COLO829 (cell line): Measurements from ENCODE around the gene NHSL2.
"Not testable (repeated sequence)": the region's sequence is repeated elsewhere in the genome, so short reads cannot be mapped to it uniquely, and the experiment has no call there.

ENCODE experiments used
- DNase-seq: peaks from one replicate; pipeline ENCODE4 v3.0.0; 2012; ENCODE audit warnings: low spot score

Gene NHSL2

DNA sequence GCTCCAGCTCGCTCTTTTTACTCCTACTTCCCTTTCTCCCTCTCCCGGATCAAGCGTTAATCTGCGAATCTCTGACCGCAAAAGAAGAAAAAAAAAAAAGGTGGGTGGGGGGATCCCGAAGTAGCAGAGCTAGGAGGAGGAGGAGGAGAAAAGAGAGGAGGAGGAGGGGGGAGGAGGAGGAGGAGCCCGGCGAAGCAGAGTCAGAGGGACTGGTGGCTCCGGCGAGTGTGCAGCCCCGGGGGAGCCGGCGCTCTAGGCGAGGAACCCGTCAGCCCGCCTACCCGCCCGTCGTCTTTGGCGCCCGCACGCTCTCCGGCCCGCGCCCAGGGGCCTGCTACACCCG is at the start of gene NHSL2:
Gene NHSL2, plus strand, starts transcription at position 203 of the 343 bp plus-strand sequence.
- no peak for DNase-seq

DNA sequence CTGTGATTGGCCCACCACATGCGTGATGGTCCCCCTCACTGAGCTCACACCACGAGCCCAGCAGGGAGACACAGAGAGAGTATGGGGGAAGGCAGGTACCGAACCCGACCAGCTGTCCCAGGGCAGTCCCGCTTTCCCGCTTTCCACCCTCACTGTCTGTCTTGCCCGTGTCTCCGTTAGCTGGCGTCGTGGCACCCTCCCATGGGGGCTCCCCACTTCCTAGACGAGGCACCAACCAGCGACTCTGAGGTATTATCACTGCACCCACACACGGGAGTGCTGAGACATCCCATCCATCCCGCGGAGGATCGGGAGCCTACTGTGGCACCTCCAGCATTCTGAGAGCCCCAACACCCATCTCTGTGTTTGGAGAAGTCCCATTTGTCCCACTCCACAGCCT is 43.0 kb upstream of the NHSL2 start:
- no peak for DNase-seq

DNA sequence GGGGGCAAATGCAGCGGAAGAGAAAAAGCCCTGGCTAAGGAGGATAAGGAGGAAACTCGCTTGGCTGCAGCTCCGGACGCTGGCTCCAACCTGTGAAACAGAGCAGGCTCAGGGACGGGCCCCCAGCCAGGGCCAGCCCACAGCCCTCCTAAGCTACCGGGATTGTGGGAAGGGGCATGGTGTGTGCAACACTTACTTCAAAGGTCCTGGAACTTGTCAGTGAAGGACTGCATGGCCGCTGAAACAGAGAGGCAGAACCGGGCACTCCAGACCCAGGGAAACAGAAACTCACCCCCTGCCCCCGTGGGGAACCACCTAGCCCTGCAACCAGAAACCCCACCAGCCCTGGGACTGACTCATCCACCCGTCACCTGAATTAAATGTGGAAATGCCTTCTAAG is 41.1 kb upstream of the NHSL2 start:
- not testable (repeated sequence) for DNase-seq

DNA sequence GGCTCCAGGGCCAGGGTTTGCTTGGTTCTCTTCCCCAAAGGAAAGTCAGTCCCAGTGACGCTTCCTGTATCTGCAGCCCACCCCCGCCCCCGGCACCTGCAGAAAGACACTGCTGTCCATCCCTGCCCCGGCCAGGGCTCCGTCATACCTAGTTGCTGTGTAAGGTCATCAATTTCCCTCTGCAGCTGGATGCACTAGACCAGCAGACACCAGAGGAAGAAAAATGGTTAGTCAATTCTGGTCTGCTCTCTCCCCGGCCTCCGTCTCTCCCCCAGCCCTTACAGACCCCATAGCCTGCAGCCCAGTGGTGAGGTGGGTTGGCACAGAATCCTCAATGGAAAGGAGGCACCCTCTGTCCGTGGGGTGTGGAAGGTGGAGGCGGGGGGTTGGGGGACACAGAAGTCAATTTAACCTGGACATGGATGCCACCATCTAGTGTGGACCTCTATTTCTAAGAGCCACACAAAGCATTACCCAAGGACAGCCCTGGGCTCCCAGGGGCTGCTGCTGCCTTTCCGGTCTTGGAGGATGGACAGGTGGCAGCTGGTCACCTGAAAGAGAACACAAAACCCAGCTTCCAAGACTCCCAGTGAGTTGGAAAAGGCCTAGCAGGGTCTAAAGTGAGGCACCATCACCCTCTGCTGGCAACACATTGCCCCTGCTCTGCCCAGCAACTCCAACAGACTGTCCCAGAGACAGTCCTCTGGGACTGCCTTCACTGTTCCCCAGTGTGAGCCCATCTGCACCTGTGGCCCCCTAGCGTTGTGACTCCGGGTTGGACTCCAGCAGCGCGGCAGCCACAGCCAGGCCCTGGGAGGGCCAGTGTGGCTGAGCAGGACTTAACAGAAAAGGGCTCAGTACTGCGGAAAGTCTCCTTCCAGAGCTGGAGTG is 40.2 kb upstream of the NHSL2 start:
- no peak for DNase-seq

DNA sequence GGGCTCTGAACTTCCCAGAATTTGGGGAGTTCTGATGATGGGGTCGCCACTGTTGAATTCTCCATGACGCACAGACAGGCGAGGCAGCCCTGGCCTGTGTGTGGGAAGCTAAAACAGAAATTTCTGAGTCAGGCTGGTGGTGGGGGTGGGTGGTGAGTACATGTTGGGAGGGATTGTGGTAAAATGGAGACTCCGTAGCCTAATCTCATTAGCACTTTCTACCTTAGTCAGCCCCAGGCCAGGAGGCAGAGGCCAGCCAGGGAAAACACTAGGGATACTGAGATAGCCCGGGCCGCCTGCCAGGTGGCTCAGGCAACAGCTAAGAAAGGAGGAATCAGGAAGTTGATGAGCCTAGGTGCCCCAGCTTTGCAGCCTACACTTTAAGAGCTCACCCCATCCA is 39.3 kb upstream of the NHSL2 start:
- no peak for DNase-seq

DNA sequence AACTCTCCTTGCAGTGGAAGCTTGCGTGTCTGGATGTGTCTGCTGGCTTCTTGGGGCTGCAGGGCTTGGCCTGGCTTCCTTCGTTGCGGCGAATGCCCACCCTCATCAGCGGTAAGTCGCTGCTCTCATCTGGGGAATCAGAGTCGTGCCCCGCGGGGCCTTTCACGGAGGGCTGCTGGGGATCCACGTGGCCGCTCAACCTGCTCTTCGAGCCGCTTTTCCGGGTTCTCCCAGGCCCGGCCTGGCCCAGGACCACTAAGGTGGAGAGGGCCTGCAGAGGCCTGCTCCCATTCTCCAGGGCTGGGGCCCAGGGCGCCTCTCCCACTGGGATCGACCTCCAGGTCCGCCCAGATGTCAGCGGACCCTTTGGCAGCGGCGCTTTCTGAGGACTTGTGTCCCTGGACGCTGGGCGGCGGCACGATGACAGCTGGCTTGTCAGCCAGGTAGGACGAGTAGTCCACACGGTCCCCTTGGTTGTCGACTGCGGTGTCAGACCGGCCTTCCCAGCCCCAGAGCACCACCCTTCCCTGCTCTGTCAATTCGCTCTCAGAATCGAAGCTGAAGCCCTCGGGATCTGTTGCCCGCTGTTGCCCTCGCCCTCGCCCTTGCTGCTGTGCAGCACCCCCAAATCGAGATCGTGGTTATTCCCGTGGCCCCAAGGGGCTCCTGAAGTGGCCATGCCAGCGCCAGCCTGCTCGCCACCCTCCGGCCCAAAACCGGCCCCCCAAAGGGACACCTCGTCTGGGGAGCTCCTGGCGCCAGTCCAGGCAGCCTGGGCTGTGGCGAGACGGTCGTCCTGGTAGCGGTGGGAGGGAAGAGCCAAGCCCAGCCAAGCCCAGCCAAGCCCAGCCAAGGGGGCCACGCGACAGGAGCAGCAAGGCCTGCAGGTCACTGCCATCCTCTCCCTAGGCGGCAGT is 37.8 kb upstream of the NHSL2 start:
- no peak for DNase-seq

DNA sequence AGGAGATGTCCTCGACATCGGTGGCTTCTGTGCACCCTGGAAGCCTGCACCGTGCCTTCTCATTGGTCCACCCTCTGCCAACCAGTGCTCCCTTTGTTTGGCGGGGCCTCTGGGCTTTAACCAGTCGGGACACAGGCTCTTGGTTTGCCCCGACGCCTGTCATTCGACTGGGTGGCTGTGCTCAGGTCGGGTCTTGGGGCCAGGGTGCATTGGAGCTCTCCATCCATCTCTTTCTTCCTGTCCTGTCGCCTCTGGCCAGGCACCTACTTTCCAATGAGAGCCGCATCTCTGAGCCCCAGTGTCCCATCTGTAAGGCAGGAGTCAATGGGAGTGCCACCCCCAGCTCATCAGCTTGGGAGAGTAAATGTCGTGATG is 37.2 kb upstream of the NHSL2 start:
- no peak for DNase-seq

DNA sequence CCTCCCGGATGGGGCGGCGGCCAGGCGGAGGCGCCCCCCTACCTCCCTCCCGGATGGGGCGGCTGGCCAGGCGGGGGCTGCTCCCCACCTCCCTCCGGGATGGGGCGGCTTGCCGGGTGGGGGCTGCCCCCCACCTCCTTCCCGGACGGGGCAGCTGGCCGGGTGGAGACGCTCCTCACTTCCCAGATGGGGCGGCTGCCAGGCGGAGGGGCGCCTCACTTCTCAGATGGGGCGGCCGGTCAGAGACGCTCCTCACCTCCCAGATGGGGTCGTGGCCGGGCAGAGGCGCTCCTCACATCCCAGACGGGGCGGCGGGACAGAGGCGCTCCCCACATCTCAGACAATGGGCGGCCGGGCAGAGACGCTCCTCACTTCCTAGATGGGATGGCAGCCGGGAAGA is 33.8 kb upstream of the NHSL2 start:
- DNase-seq, result not testable (repeated sequence)

DNA sequence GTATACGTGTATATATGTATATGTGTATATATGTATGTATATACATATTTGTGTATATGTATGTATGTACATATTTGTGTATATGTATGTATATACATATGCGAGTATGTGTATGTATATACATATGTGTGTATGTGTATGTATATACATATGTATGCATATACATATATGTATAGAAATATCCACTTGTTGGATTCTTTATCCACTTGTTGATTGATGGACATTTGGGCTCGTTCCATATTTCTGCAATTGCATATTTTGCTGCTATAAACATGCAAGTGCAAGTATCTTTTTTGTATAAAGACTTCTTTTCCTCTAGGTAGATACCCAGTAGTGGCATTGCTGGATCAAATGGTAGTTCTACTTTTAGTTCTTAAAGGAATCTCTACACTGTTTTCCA is 25.5 kb upstream of the NHSL2 start:
- DNase-seq, result no peak

DNA sequence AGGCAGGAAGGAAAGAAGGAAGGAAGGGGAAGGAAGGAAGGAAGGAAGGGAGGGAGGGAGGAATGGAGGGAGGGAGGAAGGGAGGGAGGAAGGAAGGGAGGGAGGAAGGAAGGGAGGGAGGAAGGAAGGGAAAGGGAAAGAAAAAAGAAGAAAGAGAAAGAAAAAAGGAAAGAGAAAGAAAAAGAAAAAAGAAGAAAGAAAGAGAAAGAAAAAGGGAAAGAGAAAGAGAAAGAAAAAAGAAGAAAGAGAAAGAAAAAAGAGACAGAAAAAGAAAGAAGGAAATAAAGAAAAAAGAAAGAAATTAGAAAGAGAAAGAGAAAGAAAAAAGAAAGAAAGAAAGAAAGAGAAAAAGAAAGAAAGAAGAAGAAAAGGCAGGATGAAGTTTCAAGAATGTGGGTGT is 15.0 kb upstream of the NHSL2 start:
- no peak for DNase-seq

DNA sequence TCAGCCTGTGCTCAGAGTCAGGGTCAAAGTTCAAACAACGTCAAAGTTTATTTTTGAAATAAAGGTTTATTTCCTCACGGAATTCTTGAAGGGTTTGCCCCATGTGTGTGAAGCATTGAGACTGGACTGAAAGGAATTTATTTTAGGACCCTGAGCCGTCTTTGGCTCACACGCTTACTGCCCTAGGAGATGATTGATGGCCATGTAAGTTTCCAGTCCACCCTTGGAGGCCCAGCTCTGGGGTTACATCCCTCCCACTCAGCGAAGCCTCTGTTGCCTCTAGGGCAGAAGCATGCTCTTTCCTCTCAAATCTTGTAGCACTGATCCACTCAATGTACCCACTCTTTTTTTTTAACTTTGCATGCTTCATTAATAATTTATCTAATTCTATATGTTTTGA is 4.5 kb upstream of the NHSL2 start:
- DNase-seq, result no peak

DNA sequence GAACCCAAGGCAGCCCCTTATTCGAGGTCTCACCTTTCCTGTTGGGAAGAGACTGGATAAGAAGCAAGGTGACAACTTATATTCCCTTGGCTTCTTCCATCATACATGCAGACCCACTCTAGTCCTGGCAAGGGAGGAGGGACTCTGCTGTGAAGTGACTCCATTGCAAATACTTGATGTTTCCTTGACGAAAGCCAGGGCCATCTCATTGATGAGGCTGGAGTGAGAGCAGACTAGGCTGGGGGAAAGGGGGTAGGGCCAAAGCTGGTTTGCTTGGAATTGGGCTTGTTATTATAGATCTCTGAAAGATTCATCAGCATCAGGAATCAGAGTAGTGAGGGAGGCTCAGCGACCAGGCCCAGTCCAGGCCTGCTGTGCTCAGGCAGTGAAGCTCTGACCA is 2.3 kb upstream of the NHSL2 start:
- DNase-seq, result no peak

DNA sequence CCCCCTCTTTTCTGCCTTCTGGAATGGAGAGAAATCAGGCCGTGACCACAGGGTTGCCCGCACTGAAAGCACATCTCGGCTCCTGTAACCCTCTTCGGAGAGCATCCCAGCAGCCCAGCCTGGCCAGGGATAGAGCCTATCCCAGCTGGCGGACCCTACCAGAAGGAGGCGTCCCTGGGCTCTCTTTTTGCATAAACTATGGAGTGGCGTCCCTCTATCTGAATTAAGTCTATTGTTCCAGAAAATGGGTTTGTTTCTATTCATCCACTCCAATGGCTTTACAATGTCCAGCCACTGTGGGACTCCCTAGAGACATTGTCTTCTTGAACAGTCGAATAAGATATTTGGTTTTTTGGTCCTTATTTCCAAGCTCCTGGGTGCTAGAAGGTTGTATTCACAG is 689 bp upstream of the NHSL2 start:
- DNase-seq, result no peak

DNA sequence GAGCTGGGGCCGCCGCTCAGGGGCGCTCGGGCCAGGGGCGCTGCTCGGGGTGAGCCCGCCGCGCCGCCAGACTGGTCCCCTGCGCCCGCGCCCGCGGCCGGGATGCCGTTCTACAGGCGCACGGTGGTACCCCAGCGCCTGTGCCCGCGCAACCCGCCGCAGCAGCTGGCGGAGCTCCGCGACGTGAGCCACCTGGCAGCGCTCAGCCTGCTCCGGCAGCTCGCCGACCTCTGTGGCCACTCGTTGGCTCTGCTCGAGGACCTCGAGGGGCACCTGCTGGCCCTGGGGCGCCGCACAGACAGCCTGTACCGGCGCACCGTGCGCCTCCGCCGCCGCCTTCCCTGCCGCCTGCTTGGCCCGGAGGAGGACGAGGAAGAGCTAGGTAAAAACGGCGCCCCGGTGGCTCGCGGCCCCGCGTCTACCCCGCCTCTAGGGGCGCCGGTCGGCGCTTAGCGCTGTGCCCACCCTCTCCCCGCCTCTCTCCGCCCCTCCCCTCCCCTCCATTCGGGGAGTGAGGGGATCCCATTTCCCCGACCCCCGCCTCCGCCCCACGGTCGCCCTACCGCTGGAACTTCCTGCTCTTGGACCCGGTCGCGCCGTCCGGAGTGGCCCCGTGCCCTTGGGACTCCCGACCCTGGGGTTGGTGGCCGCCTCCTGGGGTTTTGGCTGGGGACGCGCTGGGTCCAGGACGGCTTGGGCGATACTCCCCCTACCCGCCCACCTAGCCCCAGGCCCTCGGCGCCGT is 513 bp downstream of the NHSL2 start:
- DNase-seq, result no peak

DNA sequence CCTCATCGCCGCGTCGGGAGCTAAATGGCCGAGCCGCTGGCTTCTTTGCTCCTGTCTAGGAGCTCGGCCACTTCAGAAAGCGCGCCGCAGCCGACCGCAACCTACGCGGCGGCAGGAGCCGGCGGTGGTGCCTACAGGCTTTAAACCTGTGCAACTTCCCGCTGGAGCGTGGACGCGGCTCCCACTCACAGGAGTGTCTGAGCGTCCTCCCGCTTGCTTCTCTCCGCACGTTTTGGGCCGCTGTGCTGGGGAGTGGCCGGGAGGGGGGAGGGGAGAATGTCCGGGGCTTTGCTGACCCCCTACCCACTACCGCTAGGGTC is 1.0 kb downstream of the NHSL2 start:
- no peak for DNase-seq

DNA sequence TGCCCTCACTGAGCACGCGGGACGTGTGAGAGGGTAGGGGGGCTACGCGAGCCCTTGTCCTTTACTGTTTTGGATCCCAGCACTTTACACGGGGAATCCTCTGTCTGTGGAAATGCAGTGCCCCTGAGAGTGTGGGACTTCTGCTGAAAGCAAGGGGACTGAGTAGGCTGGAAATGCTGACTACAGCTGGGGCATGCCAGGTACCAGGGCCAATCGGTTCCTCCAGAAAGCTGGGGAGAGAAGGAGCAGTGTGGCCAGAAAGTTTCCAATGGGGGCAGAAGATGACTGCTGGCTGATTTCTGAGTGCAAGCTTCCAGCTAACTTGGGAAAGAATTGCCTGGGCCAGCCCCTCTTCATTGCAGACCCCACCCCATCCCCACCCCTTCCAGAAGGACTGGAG is 1.5 kb downstream of the NHSL2 start:
- DNase-seq, result no peak

DNA sequence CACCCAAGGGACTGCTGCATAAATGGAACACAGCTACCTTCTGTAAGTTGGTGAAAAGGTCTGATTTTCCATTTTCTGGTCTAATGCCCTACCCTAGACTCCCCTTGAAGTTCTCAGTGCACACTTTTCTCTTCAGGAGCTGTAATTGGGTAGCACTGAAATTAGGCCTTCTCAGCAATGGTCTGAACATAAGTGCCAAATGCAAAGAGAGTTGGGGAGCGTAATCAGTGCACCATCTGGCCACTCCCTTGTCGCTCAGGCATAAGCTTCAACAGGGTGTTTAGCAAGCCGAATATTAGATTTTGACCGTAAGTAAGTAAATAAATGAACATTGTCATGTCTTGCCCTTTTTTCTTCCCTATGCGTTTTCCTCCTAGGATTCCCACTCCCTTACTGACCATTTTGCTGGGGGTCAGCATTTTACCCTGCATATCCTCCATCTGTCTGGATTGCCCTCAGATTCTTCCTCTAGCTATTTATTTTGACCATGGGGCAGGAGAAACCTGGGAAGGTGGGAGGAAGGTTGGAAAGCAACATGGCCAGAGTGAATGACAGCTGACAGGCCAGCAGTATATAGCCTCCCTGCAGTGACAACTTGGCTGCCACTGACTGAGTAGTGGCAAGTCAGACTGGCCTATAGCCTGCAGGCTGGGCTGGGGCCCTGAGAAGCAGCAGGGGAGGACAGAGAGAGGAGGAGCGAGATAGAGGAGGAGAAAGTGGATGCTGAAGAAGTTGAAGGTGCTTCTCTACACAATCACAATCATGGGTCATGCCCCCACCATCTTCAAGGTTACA is 2.7 kb downstream of the NHSL2 start:
- DNase-seq, result no peak

DNA sequence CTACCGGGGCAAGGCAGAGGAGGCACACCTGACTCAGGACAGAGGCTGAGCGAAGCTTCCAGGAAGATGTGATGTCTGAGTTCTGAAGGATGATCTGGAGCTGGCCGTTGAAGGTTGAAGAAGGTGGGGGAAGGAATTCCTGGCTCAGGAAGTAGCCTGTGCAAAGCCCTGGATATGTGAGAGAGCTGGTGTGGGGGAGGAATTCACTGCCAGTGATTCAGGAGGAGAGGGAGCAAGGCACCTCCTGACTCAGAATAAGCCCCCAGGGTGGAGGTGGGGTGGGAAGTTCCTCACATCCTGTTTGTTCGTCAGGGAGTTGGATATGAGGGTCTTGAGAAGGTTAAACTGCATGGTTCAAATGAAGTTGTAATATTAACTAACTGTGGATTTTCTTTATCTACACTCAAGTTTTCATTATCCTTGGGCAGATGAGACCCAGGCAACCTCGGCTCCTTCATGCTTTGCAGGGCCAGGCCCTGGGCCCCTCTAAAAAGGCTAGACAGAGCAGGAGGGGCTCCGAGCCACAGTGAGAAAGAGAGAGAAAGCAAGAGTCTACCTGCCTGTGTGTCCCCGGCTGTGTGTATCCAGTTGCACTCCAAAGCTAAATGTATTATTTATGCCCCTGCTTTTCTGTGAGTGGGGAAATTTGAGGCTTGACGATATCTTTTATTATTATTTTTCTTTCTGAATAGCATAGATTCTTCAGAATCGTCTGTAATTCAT is 7.1 kb downstream of the NHSL2 start:
- DNase-seq, result no peak

DNA sequence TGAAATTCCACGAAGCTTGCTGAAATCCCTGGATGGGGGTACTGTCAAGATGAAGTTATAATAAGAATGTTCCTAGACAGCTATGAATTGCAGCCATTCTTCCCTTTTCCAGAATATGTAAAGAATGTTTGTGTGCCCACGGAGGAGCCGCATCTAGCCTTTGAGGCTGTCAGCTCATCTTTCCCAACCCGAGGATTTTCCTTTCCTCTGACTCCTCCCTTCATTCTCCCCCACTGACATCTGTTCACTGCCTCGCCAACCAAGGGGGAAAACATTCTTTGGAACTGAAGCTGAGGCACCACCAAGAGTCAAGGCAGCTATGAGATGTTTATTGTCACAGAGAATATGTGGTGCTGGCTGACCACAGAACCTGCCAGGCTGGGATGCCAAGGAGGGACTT is 8.8 kb downstream of the NHSL2 start:
- DNase-seq, result peak; percentile 3

DNA sequence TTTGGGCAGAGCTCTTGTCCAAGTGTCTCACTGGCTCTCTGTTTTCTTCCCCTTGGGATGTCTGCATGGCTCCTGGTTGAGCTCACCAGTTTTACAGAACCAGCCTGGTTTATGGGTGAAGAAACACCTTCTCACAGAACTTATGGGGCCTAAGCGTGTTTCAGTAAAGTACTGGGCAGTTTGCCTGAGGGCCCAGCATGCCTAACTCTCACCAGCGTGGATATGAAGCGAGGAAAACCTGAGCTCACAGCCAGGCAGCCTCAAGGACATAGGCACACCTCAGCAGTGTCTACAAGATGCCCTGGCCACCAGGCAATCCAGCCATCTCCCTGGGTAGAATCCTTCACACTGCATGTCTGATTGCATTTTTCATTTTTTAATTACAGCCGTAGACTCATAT is 9.2 kb downstream of the NHSL2 start:
- DNase-seq, result no peak

DNA sequence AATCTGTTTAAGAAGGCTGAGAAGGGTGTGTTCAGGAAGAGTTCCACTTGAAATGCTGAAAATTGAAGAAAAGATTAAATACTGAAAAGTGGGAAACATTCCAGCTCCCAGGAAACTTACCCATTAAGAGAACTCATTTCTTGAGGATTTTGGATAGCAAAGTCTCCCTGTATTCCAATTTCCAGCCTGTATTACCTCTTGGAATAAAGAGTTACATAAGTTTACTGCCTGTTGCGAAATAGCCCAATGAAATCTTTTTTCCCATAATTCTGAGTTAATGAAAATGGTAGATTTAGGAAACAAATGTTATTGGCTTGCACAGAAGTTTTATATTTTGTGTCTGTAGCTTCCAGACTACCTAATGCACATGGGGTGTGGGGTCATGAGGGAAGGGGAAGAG is 12.0 kb downstream of the NHSL2 start:
- DNase-seq, result no peak
